Liver (tissue), 9 donors: ENCODE data around the gene SLC15A5. TPM values are rescaled to one million over a fixed set of nuclear protein-coding genes. Genes with fewer than 3 reads are reported as not detected.

Experiments used
- DNase-seq: peaks from one replicate; pipeline ENCODE4 v3.0.0-alpha.2; 2017; ENCODE audit warnings: low spot score
- H3K27ac ChIP-seq, 2 donors: one replicate each; pipeline ENCODE4 v1.7.0; 2013; ENCODE audit warnings: inconsistent platforms in 2 of 2, low read length in 2 of 2, control low read depth in 1 of 2, low read depth in 1 of 2, mild to moderate bottlenecking in 1 of 2
- H3K27me3 ChIP-seq, 4 donors: one replicate each; pipeline versions ENCODE4 v1.6.1 to v1.7.0; 2013; ENCODE audit warnings: low read length in 3 of 4, inconsistent platforms in 1 of 4, mild to moderate bottlenecking in 1 of 4, moderate library complexity in 1 of 4; ENCODE audit not compliant: control insufficient read depth in 4 of 4, insufficient read depth in 4 of 4
- H3K36me3 ChIP-seq, 4 donors: one replicate each; pipeline versions ENCODE4 v1.6.1 to v1.7.0; 2013; ENCODE audit warnings: low read length in 3 of 4, mild to moderate bottlenecking in 3 of 4, low read depth in 1 of 4, moderate library complexity in 1 of 4; ENCODE audit not compliant: control insufficient read depth in 4 of 4, insufficient read depth in 3 of 4
- H3K4me1 ChIP-seq, 4 donors: one replicate each; pipeline versions ENCODE4 v1.6.1 to v1.7.0; 2013; ENCODE audit warnings: low read length in 3 of 4, mild to moderate bottlenecking in 3 of 4, moderate library complexity in 1 of 4; ENCODE audit not compliant: control insufficient read depth in 4 of 4, insufficient read depth in 4 of 4
- H3K4me3 ChIP-seq, 3 donors: one replicate each; pipeline versions ENCODE4 v1.6.1 to v1.7.0; 2013; ENCODE audit warnings: low read length in 3 of 3, control low read depth in 1 of 3, low read depth in 1 of 3, mild to moderate bottlenecking in 1 of 3
- H3K9ac ChIP-seq, 2 donors: one replicate each; pipeline ENCODE4 v1.7.0; 2013; ENCODE audit warnings: low read length in 2 of 2, mild to moderate bottlenecking in 2 of 2, moderate library complexity in 2 of 2, control low read depth in 1 of 2, low read depth in 1 of 2
- H3K9me3 ChIP-seq, 4 donors: one replicate each; pipeline versions ENCODE4 v1.6.1 to v1.7.0; 2013; ENCODE audit warnings: low read length in 3 of 4; ENCODE audit not compliant: control insufficient read depth in 4 of 4
- EGR1 ChIP-seq, 2 donors: IDR thresholded peaks; 2 replicates each; pipeline ENCODE4 v1.6.1; 2016 to 2018; ENCODE audit warnings: antibody characterized with exemption in 2 of 2, low read depth in 2 of 2
- FOXA1 ChIP-seq: IDR thresholded peaks from 2 replicates; pipeline ENCODE4 v1.6.1; 2016; ENCODE audit warnings: antibody characterized with exemption
- FOXA2 ChIP-seq: IDR thresholded peaks from 2 replicates; pipeline ENCODE4 v1.6.1; 2016; ENCODE audit warnings: antibody characterized with exemption
- GABPA ChIP-seq, 2 donors: IDR thresholded peaks in 1 of 2; conservative IDR thresholded peaks in 1 of 2; 2 replicates each; pipeline ENCODE4 v1.6.1; 2016; ENCODE audit warnings: antibody characterized with exemption in 2 of 2, mild to moderate bottlenecking in 1 of 2, moderate library complexity in 1 of 2
- HNF4A ChIP-seq, 2 donors: conservative IDR thresholded peaks; 2 replicates each; pipeline ENCODE4 v1.6.1; 2016; ENCODE audit warnings: antibody characterized with exemption in 2 of 2, mild to moderate bottlenecking in 2 of 2
- HNF4G ChIP-seq: IDR thresholded peaks from 2 replicates; pipeline ENCODE4 v1.6.1; 2016; ENCODE audit warnings: antibody characterized with exemption
- JUND ChIP-seq, 2 donors: IDR thresholded peaks; 2 replicates each; pipeline ENCODE4 v1.6.1; 2016; ENCODE audit warnings: antibody characterized with exemption in 2 of 2
- NR2F2 ChIP-seq: IDR thresholded peaks from 2 replicates; pipeline ENCODE4 v1.6.1; 2016; ENCODE audit warnings: antibody characterized with exemption
- RAD21 ChIP-seq, 2 donors: IDR thresholded peaks; 2 replicates each; pipeline ENCODE4 v1.6.1; 2016; ENCODE audit warnings: antibody characterized with exemption in 2 of 2, mild to moderate bottlenecking in 2 of 2
- RXRA ChIP-seq, 2 donors: IDR thresholded peaks; 2 replicates each; pipeline ENCODE4 v1.6.1; 2017 to 2018; ENCODE audit warnings: antibody characterized with exemption in 2 of 2, mild to moderate bottlenecking in 1 of 2
- SP1 ChIP-seq: IDR thresholded peaks from 2 replicates; pipeline ENCODE4 v1.6.1; 2018; ENCODE audit warnings: antibody characterized with exemption, mild to moderate bottlenecking
- TAF1 ChIP-seq: conservative IDR thresholded peaks from 2 replicates; pipeline ENCODE4 v1.6.1; 2016; ENCODE audit warnings: antibody characterized with exemption, mild to moderate bottlenecking
- YY1 ChIP-seq: IDR thresholded peaks from 2 replicates; pipeline ENCODE4 v1.6.1; 2016; ENCODE audit warnings: antibody characterized with exemption, mild to moderate bottlenecking
- WGBS: extraction: QIAGEN DNeasy Blood & Tissue Kit; methylation state at CpG from one replicate; pipeline ENCODE4 v1.1.7; 2013; 5-methylcytosine and 5-hydroxymethylcytosine counted together
- polyA plus RNA-seq, 2 donors: library from polyadenylated mRNA; stranded (reverse) in 1 of 2; unstranded in 1 of 2; fragments of 200-250 nt in 1 of 2; fragments of >200 nt in 1 of 2; fragmentation: Nextera tagmentation in 1 of 2; extraction: Ambion mirVana in 1 of 2; gene quantifications; one replicate each; pipeline versions ENCODE4 v1.2.1 to v1.2.3, GENCODE V29; 2013 to 2015
- total RNA-seq, 2 donors: library from RNA; depleted of rRNA; stranded (reverse); fragments of >200 nt; gene quantifications; one replicate each; pipeline ENCODE4 v1.2.3, GENCODE V29; 2014
- TF ChIP-seq, protein P1 (sequence below): fragments of 150-350 bp; IDR thresholded peaks from 2 replicates; pipeline ENCODE4 v1.5.1; 2017; ENCODE audit warnings: improper control_type of control experiment, low read depth, low read length; ENCODE audit not compliant: missing input control
- TF ChIP-seq, protein P2 (sequence below): IDR thresholded peaks from 2 replicates; pipeline ENCODE4 v1.6.1; 2016; ENCODE audit warnings: antibody characterized with exemption, mild to moderate bottlenecking
- TF ChIP-seq, protein P3 (sequence below): IDR thresholded peaks from 2 replicates; pipeline ENCODE4 v1.6.1; 2016; ENCODE audit warnings: antibody characterized with exemption
- TF ChIP-seq, protein P4 (sequence below): IDR thresholded peaks from 2 replicates; pipeline ENCODE4 v1.6.1; 2016; ENCODE audit warnings: antibody characterized with exemption
- TF ChIP-seq, protein P5 (sequence below): IDR thresholded peaks from 2 replicates; pipeline ENCODE4 v1.6.1; 2016; ENCODE audit warnings: antibody characterized with exemption
- donor health status: healthy.
- donor health status: healthy.
- donor health status: healthy.
- donor health status: healthy.
- donor health status: healthy.

SLC15A5 gene
- total and polyA plus RNA-seq, 4 donors = not detected

DNA sequence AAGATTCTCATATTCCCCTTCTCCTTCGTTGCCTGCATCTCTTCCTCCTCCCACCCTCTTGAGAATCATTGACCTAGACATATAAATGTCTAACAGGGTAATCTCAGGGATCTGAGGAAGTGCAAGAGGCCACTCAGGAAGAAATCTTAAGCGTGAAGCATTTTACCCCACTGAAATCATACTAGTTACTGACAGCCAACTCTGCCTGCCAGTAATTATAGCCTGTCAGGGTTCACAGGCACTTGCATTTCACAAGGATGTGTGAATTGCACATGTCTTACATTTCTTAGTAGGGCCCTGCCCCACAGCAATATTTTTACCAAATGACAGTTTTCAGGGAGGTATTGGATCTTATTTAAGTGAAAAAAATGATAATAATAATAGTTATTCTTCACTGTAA, 127.2 kb downstream of the SLC15A5 start:
- 56% methylated on average over 2 of the region's 2 CpGs for WGBS
- no peak overlapping the region for H3K27ac ChIP-seq
- TF ChIP-seq FOXA2 = no peak
- TF ChIP-seq GABPA (IDR thresholded peaks at IDR 0.05 in 1 of 2, conservative IDR thresholded peaks at IDR 0.05 in 1 of 2) = no peak
- TF ChIP-seq, protein P1, sequence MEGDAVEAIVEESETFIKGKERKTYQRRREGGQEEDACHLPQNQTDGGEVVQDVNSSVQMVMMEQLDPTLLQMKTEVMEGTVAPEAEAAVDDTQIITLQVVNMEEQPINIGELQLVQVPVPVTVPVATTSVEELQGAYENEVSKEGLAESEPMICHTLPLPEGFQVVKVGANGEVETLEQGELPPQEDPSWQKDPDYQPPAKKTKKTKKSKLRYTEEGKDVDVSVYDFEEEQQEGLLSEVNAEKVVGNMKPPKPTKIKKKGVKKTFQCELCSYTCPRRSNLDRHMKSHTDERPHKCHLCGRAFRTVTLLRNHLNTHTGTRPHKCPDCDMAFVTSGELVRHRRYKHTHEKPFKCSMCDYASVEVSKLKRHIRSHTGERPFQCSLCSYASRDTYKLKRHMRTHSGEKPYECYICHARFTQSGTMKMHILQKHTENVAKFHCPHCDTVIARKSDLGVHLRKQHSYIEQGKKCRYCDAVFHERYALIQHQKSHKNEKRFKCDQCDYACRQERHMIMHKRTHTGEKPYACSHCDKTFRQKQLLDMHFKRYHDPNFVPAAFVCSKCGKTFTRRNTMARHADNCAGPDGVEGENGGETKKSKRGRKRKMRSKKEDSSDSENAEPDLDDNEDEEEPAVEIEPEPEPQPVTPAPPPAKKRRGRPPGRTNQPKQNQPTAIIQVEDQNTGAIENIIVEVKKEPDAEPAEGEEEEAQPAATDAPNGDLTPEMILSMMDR = no peak
- no peak for TF ChIP-seq SP1
- no peak for TF ChIP-seq EGR1 (IDR thresholded peaks at IDR 0.05; ENCODE audit: low read depth in 2 of 2)
- no peak for TF ChIP-seq TAF1
- TF ChIP-seq, protein P2, sequence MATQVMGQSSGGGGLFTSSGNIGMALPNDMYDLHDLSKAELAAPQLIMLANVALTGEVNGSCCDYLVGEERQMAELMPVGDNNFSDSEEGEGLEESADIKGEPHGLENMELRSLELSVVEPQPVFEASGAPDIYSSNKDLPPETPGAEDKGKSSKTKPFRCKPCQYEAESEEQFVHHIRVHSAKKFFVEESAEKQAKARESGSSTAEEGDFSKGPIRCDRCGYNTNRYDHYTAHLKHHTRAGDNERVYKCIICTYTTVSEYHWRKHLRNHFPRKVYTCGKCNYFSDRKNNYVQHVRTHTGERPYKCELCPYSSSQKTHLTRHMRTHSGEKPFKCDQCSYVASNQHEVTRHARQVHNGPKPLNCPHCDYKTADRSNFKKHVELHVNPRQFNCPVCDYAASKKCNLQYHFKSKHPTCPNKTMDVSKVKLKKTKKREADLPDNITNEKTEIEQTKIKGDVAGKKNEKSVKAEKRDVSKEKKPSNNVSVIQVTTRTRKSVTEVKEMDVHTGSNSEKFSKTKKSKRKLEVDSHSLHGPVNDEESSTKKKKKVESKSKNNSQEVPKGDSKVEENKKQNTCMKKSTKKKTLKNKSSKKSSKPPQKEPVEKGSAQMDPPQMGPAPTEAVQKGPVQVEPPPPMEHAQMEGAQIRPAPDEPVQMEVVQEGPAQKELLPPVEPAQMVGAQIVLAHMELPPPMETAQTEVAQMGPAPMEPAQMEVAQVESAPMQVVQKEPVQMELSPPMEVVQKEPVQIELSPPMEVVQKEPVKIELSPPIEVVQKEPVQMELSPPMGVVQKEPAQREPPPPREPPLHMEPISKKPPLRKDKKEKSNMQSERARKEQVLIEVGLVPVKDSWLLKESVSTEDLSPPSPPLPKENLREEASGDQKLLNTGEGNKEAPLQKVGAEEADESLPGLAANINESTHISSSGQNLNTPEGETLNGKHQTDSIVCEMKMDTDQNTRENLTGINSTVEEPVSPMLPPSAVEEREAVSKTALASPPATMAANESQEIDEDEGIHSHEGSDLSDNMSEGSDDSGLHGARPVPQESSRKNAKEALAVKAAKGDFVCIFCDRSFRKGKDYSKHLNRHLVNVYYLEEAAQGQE = no peak
- TF ChIP-seq YY1 = no peak
- TF ChIP-seq RAD21 (IDR thresholded peaks at IDR 0.05) = no peak
- TF ChIP-seq FOXA1 = no peak
- no peak for TF ChIP-seq NR2F2
- TF ChIP-seq, protein P3, sequence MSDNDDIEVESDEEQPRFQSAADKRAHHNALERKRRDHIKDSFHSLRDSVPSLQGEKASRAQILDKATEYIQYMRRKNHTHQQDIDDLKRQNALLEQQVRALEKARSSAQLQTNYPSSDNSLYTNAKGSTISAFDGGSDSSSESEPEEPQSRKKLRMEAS = no peak
- TF ChIP-seq, protein P4, sequence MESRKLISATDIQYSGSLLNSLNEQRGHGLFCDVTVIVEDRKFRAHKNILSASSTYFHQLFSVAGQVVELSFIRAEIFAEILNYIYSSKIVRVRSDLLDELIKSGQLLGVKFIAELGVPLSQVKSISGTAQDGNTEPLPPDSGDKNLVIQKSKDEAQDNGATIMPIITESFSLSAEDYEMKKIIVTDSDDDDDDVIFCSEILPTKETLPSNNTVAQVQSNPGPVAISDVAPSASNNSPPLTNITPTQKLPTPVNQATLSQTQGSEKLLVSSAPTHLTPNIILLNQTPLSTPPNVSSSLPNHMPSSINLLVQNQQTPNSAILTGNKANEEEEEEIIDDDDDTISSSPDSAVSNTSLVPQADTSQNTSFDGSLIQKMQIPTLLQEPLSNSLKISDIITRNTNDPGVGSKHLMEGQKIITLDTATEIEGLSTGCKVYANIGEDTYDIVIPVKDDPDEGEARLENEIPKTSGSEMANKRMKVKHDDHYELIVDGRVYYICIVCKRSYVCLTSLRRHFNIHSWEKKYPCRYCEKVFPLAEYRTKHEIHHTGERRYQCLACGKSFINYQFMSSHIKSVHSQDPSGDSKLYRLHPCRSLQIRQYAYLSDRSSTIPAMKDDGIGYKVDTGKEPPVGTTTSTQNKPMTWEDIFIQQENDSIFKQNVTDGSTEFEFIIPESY = no peak
- TF ChIP-seq HNF4A (conservative IDR thresholded peaks at IDR 0.05) = no peak
- no peak for TF ChIP-seq JUND (IDR thresholded peaks at IDR 0.05)
- no peak for TF ChIP-seq RXRA (IDR thresholded peaks at IDR 0.05)
- TF ChIP-seq, protein P5, sequence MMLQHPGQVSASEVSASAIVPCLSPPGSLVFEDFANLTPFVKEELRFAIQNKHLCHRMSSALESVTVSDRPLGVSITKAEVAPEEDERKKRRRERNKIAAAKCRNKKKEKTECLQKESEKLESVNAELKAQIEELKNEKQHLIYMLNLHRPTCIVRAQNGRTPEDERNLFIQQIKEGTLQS = no peak
- no peak for TF ChIP-seq HNF4G
- DNase-seq = no peak
- no peaks in the 10 kb centered on the region for H3K9me3 ChIP-seq
- H3K4me3 ChIP-seq = no peak overlapping the region
- H3K9ac ChIP-seq = no peak overlapping the region
- no peaks in the 10 kb centered on the region for H3K36me3 ChIP-seq
- no peaks in the 10 kb centered on the region for H3K27me3 ChIP-seq
- no peaks in the 10 kb centered on the region for H3K4me1 ChIP-seq
